Measurements from ENCODE around the gene DCDC2. TPM values are rescaled to one million over a fixed set of nuclear protein-coding genes. Genes with fewer than 3 reads are reported as not detected.
"Not testable (repeated sequence)": the region's sequence is repeated elsewhere in the genome, so short reads cannot be mapped to it uniquely, and the experiment has no call there.

DCDC2 gene
- total and polyA plus RNA-seq, 2 donors from 2014 or later = 22.1 to 110 TPM

- intact Hi-C loops (cut with DNase I) = no loop called here
- Histone ChIP-seq H3K4me3 (ENCODE audit: low read length in 3 of 3) (peak overlapping the region; percentile 22 to 37 (median 23)), H3K9me3 (ENCODE audit: control insufficient read depth in 2 of 3, insufficient read depth in 1 of 3, low read length in 3 of 3) (peaks cover 0 to 8% (median 0%) of the 10 kb centered on the region in 3 donors), H3K9ac (ENCODE audit: low read length in 3 of 3) (peak overlapping the region in 1 of 3 donors; percentile 4), H3K27ac (ENCODE audit: low read depth in 2 of 2, low read length in 2 of 2) (peak overlapping the region in 1 of 2 donors; percentile 2), H3K4me1 (ENCODE audit: control insufficient read depth in 2 of 3, insufficient read depth in 2 of 3, low read depth in 1 of 3, low read length in 3 of 3) (peaks cover 0 to 7% (median 3%) of the 10 kb centered on the region in 3 donors), H3K27me3 (ENCODE audit: control insufficient read depth, insufficient read depth, low read length) (no peaks in the 10 kb centered on the region), H3K36me3 (ENCODE audit: control insufficient read depth in 2 of 3, insufficient read depth in 3 of 3, low read length in 3 of 3) (no peaks in the 10 kb centered on the region)
- DNase-seq (peak in 4 of 5 donors; percentile 64 to 83 (median 75)), FAIRE-seq (no peak)
- TF ChIP-seq CTCF (IDR thresholded peaks at IDR 0.05; ENCODE audit: borderline replicate concordance, extremely low read depth, insufficient read depth) = no peak
Measured at GRCh38 chr6:24313251-24314141, 44.4 kb downstream of the DCDC2 start.

- peaks cover 0 to 15% (median 5%) of the 10 kb centered on the region in 3 donors for H3K4me1 ChIP-seq (ENCODE audit: control insufficient read depth in 2 of 3, insufficient read depth in 2 of 3, low read depth in 1 of 3, low read length in 3 of 3)
- intact Hi-C loops (cut with DNase I) = not testable (repeated sequence)
Measured at GRCh38 chr6:24311775-24312174, 46.1 kb downstream of the DCDC2 start.

GRCh38 chr6:24307881-24308280 lies 50.0 kb downstream of the DCDC2 start:
- Histone ChIP-seq H3K36me3 (ENCODE audit: control insufficient read depth in 2 of 3, insufficient read depth in 3 of 3, low read length in 3 of 3) (no peaks in the 10 kb centered on the region), H3K4me3 (ENCODE audit: low read length in 3 of 3) (no peak overlapping the region), H3K9ac (ENCODE audit: low read length in 3 of 3) (no peak overlapping the region), H3K27ac (ENCODE audit: low read depth in 2 of 2, low read length in 2 of 2) (peak overlapping the region in 1 of 2 donors; percentile 32), H3K9me3 (ENCODE audit: control insufficient read depth in 2 of 3, insufficient read depth in 1 of 3, low read length in 3 of 3) (peaks cover 0 to 8% (median 0%) of the 10 kb centered on the region in 3 donors), H3K4me1 (ENCODE audit: control insufficient read depth in 2 of 3, insufficient read depth in 2 of 3, low read depth in 1 of 3, low read length in 3 of 3) (peaks cover 0 to 10% (median 2%) of the 10 kb centered on the region in 3 donors), H3K27me3 (ENCODE audit: control insufficient read depth, insufficient read depth, low read length) (no peaks in the 10 kb centered on the region)
- DNase-seq = peak in 2 of 5 donors; percentile 48 to 55
- intact Hi-C loops (cut with DNase I) = no loop called here
- TF ChIP-seq CTCF (IDR thresholded peaks at IDR 0.05; ENCODE audit: borderline replicate concordance, extremely low read depth, insufficient read depth) = no peak
- FAIRE-seq = no peak

More at GRCh38 chr6:24311775-24312174, 46.1 kb downstream of the DCDC2 start:
- H3K27me3 ChIP-seq (ENCODE audit: control insufficient read depth, insufficient read depth, low read length); FAIRE-seq; H3K9me3 ChIP-seq (ENCODE audit: control insufficient read depth in 2 of 3, insufficient read depth in 1 of 3, low read length in 3 of 3); H3K36me3 ChIP-seq (ENCODE audit: control insufficient read depth in 2 of 3, insufficient read depth in 3 of 3, low read length in 3 of 3); H3K4me3 ChIP-seq (ENCODE audit: low read length in 3 of 3); H3K9ac ChIP-seq (ENCODE audit: low read length in 3 of 3); H3K27ac ChIP-seq (ENCODE audit: low read depth in 2 of 2, low read length in 2 of 2); DNase-seq: not testable (repeated sequence)

GRCh38 chr6:24306936-24307335 lies 50.9 kb downstream of the DCDC2 start:
- FAIRE-seq (no peak), DNase-seq (no peak)
- Histone ChIP-seq H3K4me1 (ENCODE audit: control insufficient read depth in 2 of 3, insufficient read depth in 2 of 3, low read depth in 1 of 3, low read length in 3 of 3) (peaks cover 0 to 8% (median 2%) of the 10 kb centered on the region in 3 donors), H3K27me3 (ENCODE audit: control insufficient read depth, insufficient read depth, low read length) (no peaks in the 10 kb centered on the region), H3K4me3 (ENCODE audit: low read length in 3 of 3) (no peak overlapping the region), H3K36me3 (ENCODE audit: control insufficient read depth in 2 of 3, insufficient read depth in 3 of 3, low read length in 3 of 3) (no peaks in the 10 kb centered on the region), H3K27ac (ENCODE audit: low read depth in 2 of 2, low read length in 2 of 2) (no peak overlapping the region), H3K9me3 (ENCODE audit: control insufficient read depth in 2 of 3, insufficient read depth in 1 of 3, low read length in 3 of 3) (peaks cover 0 to 5% (median 0%) of the 10 kb centered on the region in 3 donors), H3K9ac (ENCODE audit: low read length in 3 of 3) (no peak overlapping the region)
- intact Hi-C loops (cut with DNase I) = no loop called here
- TF ChIP-seq CTCF (IDR thresholded peaks at IDR 0.05; ENCODE audit: borderline replicate concordance, extremely low read depth, insufficient read depth) = no peak

Data from kidney (tissue), 14 donors.